Gastrocnemius medialis (tissue), 4 donors: ENCODE results near the gene SPRYD3.

Experiments
- CTCF ChIP-seq, 5 experiments: fragments of 450-650 bp in 3 of 5; fragments of 200-600 bp in 2 of 5; sonication (generic) in 2 of 5; IDR thresholded peaks in 4 of 5; conservative IDR thresholded peaks in 1 of 5; 1 replicate in 4 of 5; 2 replicates in 1 of 5; pipeline ENCODE4 v1.5.1; 2016 to 2019; ENCODE audit warnings: antibody characterized with exemption in 5 of 5, mild to moderate bottlenecking in 3 of 5, moderate library complexity in 3 of 5
- POLR2A ChIP-seq, 2 donors: fragments of 450-650 bp; IDR thresholded peaks; one replicate each; pipeline ENCODE4 v1.6.1; 2017; ENCODE audit warnings: antibody characterized with exemption in 2 of 2, mild to moderate bottlenecking in 2 of 2, moderate library complexity in 2 of 2

- no peak for TF ChIP-seq POLR2A (IDR thresholded peaks at IDR 0.05)
- no peak for TF ChIP-seq CTCF (IDR thresholded peaks at IDR 0.05 in 4 of 5, conservative IDR thresholded peaks at IDR 0.05 in 1 of 5)
Observed at GRCh38 chr12:53100466-53101151, 21.4 kb upstream of the SPRYD3 start.
